Esophagus squamous epithelium (tissue), 5 donors: ENCODE measurements around the gene CDHR2. TPM values are rescaled to one million over a fixed set of nuclear protein-coding genes. Genes with fewer than 3 reads are reported as not detected.
"Not testable (repeated sequence)": the region's sequence is repeated elsewhere in the genome, so short reads cannot be mapped to it uniquely, and the experiment has no call there.

Source experiments
- DNase-seq: peaks from one replicate; lab custom pipeline; 2025; lab: John Stamatoyannopoulos, UW
- H3K27ac ChIP-seq, 4 donors: fragments of 200-600 bp; sonication (generic); one replicate each; pipeline ENCODE4 v1.5.1; 2016 to 2019; ENCODE audit warnings: mild to moderate bottlenecking in 1 of 4
- H3K27me3 ChIP-seq, 4 donors: fragments of 200-600 bp; sonication (generic); 1 replicate in 3 of 4; 2 replicates in 1 of 4; pipeline versions ENCODE4 v1.5.1 to v1.6.0; 2017 to 2021; ENCODE audit warnings: antibody characterized with exemption in 1 of 4
- H3K36me3 ChIP-seq, 3 donors: fragments of 200-600 bp; sonication (generic); one replicate each; pipeline ENCODE4 v1.5.1; 2016 to 2019
- H3K4me1 ChIP-seq, 3 donors: fragments of 200-600 bp; sonication (generic); one replicate each; pipeline ENCODE4 v1.5.1; 2017 to 2019
- H3K4me3 ChIP-seq, 4 donors: fragments of 200-600 bp; sonication (generic); 1 replicate in 3 of 4; 2 replicates in 1 of 4; pipeline ENCODE4 v1.5.1; 2016 to 2019; ENCODE audit warnings: mild to moderate bottlenecking in 2 of 4, moderate library complexity in 1 of 4
- H3K9me3 ChIP-seq, 3 donors: fragments of 200-600 bp; sonication (generic); one replicate each; pipeline ENCODE4 v1.5.1; 2016 to 2019
- POLR2A ChIP-seq, 4 donors: fragments of 450-650 bp; IDR thresholded peaks; one replicate each; pipeline ENCODE4 v1.6.1; 2017; ENCODE audit warnings: antibody characterized with exemption in 4 of 4, mild to moderate bottlenecking in 4 of 4, moderate library complexity in 3 of 4
- WGBS, 2 donors: methylation state at CpG; one replicate each; pipeline ENCODE4 v1.1.5; 2018; 5-methylcytosine and 5-hydroxymethylcytosine counted together
- intact Hi-C: fragments of 100-400 bp; cut with DNase I; formaldehyde crosslinking; loops from one replicate; pipeline ENCODE4 v1.15.0; 2022
- total RNA-seq, 4 donors: library from RNA; depleted of rRNA; stranded (reverse); fragments of >200 nt; gene quantifications; one replicate each; pipeline ENCODE4 v1.1.0, GENCODE V29; 2016
- TF ChIP-seq, protein P1 (sequence below), 6 experiments: fragments of 450-650 bp in 4 of 6; fragments of 200-600 bp in 2 of 6; sonication (generic) in 2 of 6; IDR thresholded peaks; one replicate each; pipeline ENCODE4 v1.5.1; 2016 to 2019; ENCODE audit warnings: antibody characterized with exemption in 6 of 6, mild to moderate bottlenecking in 4 of 6, moderate library complexity in 4 of 6
- donor health status: DM: yes; HTN: yes; CAD: no.

Gene CDHR2
- total RNA-seq, 4 donors from 2014 or later: under 0.01 TPM; not detected in 3

DNA sequence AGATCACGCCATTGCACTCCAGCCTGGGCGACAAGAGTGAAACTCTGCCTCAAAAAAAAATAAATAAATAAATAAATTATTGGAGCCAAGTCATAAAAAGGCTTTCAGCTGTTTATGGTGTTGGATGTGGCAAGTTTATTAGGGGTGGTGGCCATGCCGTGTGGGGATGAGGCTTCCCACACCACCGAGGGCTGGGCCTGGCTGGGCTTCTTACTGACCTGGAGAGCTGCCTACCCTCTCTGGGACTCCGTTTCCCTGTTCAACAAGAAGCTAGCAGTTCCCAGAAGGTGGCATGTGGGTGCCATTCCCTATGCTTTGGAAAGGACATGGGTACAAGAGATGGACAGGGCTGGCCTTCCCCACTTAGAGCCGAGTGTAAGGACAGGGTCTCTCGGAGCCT lies 38.3 kb downstream of the CDHR2 start:
- intact Hi-C loops: no loop called here
- peaks cover 0 to 23% (median 17%) of the 10 kb centered on the region in 3 donors for H3K9me3 ChIP-seq
- 77 to 89% methylated on average over 6 to 7 of the region's 7 CpGs for WGBS, 2 donors
- TF ChIP-seq, protein P1, sequence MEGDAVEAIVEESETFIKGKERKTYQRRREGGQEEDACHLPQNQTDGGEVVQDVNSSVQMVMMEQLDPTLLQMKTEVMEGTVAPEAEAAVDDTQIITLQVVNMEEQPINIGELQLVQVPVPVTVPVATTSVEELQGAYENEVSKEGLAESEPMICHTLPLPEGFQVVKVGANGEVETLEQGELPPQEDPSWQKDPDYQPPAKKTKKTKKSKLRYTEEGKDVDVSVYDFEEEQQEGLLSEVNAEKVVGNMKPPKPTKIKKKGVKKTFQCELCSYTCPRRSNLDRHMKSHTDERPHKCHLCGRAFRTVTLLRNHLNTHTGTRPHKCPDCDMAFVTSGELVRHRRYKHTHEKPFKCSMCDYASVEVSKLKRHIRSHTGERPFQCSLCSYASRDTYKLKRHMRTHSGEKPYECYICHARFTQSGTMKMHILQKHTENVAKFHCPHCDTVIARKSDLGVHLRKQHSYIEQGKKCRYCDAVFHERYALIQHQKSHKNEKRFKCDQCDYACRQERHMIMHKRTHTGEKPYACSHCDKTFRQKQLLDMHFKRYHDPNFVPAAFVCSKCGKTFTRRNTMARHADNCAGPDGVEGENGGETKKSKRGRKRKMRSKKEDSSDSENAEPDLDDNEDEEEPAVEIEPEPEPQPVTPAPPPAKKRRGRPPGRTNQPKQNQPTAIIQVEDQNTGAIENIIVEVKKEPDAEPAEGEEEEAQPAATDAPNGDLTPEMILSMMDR (IDR thresholded peaks at IDR 0.05): no peak
- TF ChIP-seq POLR2A (IDR thresholded peaks at IDR 0.05): no peak
- H3K4me3 ChIP-seq: no peak overlapping the region
- H3K4me1 ChIP-seq: no peaks in the 10 kb centered on the region
- H3K36me3 ChIP-seq: no peaks in the 10 kb centered on the region
- H3K27ac ChIP-seq: no peak overlapping the region
- no peak for DNase-seq
- no peaks in the 10 kb centered on the region for H3K27me3 ChIP-seq

DNA sequence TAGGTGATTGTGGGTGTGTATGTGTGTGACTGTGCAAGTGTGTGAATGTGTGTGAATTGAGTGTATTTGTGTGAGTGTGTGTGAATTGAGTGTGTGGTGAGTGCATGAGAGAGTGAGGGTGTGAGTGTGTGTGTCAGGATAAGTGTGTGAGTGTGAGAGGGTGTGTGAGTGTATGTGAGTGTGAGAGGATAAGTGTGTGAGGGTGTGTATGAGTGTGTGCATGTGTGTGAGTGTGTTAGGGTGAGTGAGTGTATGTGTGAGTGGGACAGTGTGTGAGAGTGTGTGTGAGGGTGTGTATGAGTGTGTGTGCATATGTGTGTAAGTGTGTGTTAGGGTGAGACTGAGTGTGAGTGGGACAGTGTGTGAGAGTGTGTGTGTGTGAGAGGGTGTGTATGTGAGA lies 39.2 kb downstream of the CDHR2 start:
- no peak overlapping the region for H3K27ac ChIP-seq
- H3K9me3 ChIP-seq: peaks cover 0 to 23% (median 17%) of the 10 kb centered on the region in 3 donors
- no peaks in the 10 kb centered on the region for H3K27me3 ChIP-seq
- no peaks in the 10 kb centered on the region for H3K36me3 ChIP-seq
- intact Hi-C loops: no loop called here
- H3K4me3 ChIP-seq: no peak overlapping the region
- TF ChIP-seq POLR2A (IDR thresholded peaks at IDR 0.05): no peak
- TF ChIP-seq, protein P1 (IDR thresholded peaks at IDR 0.05): no peak
- no peak for DNase-seq
- no peaks in the 10 kb centered on the region for H3K4me1 ChIP-seq

- peaks cover 0 to 3% (median 0%) of the 10 kb centered on the region in 4 donors for H3K27me3 ChIP-seq
- peaks cover 0 to 20% (median 17%) of the 10 kb centered on the region in 3 donors for H3K9me3 ChIP-seq
- no peak overlapping the region for H3K4me3 ChIP-seq
- TF ChIP-seq, protein P1 (IDR thresholded peaks at IDR 0.05): no peak
- no peak for TF ChIP-seq POLR2A (IDR thresholded peaks at IDR 0.05)
- no peaks in the 10 kb centered on the region for H3K36me3 ChIP-seq
- intact Hi-C loops: no loop called here
- no peak overlapping the region for H3K27ac ChIP-seq
- 85 to 89% methylated on average over 15 to 23 of the region's 31 CpGs for WGBS, 2 donors
- no peak for DNase-seq
- no peaks in the 10 kb centered on the region for H3K4me1 ChIP-seq
Measured at GRCh38 chr5:176589039-176589769, 40.1 kb downstream of the CDHR2 start.

- intact Hi-C loops: no loop called here
- no peak for TF ChIP-seq POLR2A (IDR thresholded peaks at IDR 0.05)
- TF ChIP-seq, protein P1 (IDR thresholded peaks at IDR 0.05): no peak
- Histone ChIP-seq H3K9me3 (peaks cover 0 to 11% (median 11%) of the 10 kb centered on the region in 3 donors), H3K27ac (no peak overlapping the region), H3K27me3 (peaks cover 0 to 13% (median 0%) of the 10 kb centered on the region in 4 donors), H3K4me1 (no peaks in the 10 kb centered on the region), H3K4me3 (no peak overlapping the region), H3K36me3 (no peaks in the 10 kb centered on the region)
- 63 to 85% methylated on average over 5 of the region's 17 CpGs for WGBS, 2 donors
- no peak for DNase-seq
Measured at GRCh38 chr5:176590035-176590717, 41.0 kb downstream of the CDHR2 start.

GRCh38 chr5:176591667-176592066 lies 42.5 kb downstream of the CDHR2 start:
- H3K27ac ChIP-seq, H3K4me3 ChIP-seq, H3K9me3 ChIP-seq, intact Hi-C loops, H3K36me3 ChIP-seq, H3K4me1 ChIP-seq, DNase-seq: not testable (repeated sequence)
- 13 to 18% methylated on average over 2 of the region's 2 CpGs for WGBS, 2 donors
- peaks cover 0 to 28% (median 0%) of the 10 kb centered on the region in 4 donors for H3K27me3 ChIP-seq
